ENCODE measurements around the gene CLSTN2. TPM values are rescaled to one million over a fixed set of nuclear protein-coding genes. Genes with fewer than 3 reads are reported as not detected.

The CLSTN2 gene
- polyA plus RNA-seq, 4 donors, result under 0.01 to 1.2 (median 0.84) TPM; not detected in 1

DNA sequence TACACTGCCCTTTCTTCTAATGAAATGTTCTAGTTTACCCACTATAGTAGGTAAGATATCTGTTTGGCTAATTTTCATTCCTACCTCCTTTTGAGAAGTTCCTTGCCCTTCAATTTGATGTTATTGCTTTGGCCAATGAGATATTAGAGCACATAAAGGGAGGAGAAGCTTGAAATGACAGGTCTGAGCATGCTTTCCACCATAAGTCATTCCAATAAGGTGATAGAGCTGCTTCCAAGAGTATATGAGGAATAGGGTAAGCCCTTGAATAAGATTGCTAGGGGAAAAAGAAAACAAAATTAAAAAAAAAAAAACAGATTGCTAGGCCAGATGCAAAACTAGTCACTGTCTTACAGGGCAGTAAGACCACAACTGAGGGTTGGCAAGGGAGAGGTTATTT is 664.0 kb downstream of the CLSTN2 start:
- no peaks in the 10 kb centered on the region for H3K27me3 ChIP-seq (ENCODE audit: control insufficient read depth in 3 of 3, insufficient read depth in 3 of 3, low read length in 3 of 3)
- DNase-seq, result no peak
- no peaks in the 10 kb centered on the region for H3K9me3 ChIP-seq (ENCODE audit: control insufficient read depth in 2 of 2, insufficient read depth in 1 of 2, low read depth in 1 of 2, low read length in 1 of 2)
- FAIRE-seq, result no peak
- no peaks in the 10 kb centered on the region for H3K4me1 ChIP-seq (ENCODE audit: control insufficient read depth in 3 of 3, insufficient read depth in 2 of 3, low read depth in 1 of 3, low read length in 2 of 3)
- H3K27ac ChIP-seq (ENCODE audit: low read depth in 1 of 3, low read length in 2 of 3), result no peak overlapping the region
- no peaks in the 10 kb centered on the region for H3K36me3 ChIP-seq (ENCODE audit: control insufficient read depth in 3 of 3, insufficient read depth in 2 of 3, low read depth in 1 of 3, low read length in 3 of 3)
- H3K4me3 ChIP-seq (ENCODE audit: low read depth in 1 of 3, low read length in 3 of 3), result no peak overlapping the region

DNA sequence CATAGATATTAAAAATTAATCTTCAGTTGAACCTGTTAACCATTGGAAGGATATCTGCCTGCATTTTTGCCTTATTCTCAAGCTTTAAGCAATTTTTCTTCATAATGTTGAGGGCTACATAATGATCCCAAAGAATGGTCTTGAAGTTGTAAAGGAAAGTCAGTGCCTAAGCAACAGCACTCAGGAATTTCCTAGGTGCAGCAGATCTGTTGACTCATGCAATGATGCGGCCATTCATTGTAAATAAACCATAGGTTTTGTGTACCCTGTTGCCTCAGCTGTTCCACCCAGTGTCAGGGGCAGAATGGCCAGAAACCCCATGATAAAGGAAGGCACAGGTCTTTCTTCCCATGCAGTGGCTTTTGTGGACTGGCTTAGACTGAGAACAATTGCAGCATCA is 664.5 kb downstream of the CLSTN2 start:
- no peaks in the 10 kb centered on the region for H3K9me3 ChIP-seq (ENCODE audit: control insufficient read depth in 2 of 2, insufficient read depth in 1 of 2, low read depth in 1 of 2, low read length in 1 of 2)
- no peak overlapping the region for H3K27ac ChIP-seq (ENCODE audit: low read depth in 1 of 3, low read length in 2 of 3)
- no peaks in the 10 kb centered on the region for H3K27me3 ChIP-seq (ENCODE audit: control insufficient read depth in 3 of 3, insufficient read depth in 3 of 3, low read length in 3 of 3)
- no peak for DNase-seq
- H3K4me1 ChIP-seq (ENCODE audit: control insufficient read depth in 3 of 3, insufficient read depth in 2 of 3, low read depth in 1 of 3, low read length in 2 of 3), result no peaks in the 10 kb centered on the region
- WGBS, 3 donors, result 45 to 61% (median 52%) methylated on average over 1 of the region's 1 CpG
- FAIRE-seq, result no peak
- no peak overlapping the region for H3K4me3 ChIP-seq (ENCODE audit: low read depth in 1 of 3, low read length in 3 of 3)
- H3K36me3 ChIP-seq (ENCODE audit: control insufficient read depth in 3 of 3, insufficient read depth in 2 of 3, low read depth in 1 of 3, low read length in 3 of 3), result no peaks in the 10 kb centered on the region

DNA sequence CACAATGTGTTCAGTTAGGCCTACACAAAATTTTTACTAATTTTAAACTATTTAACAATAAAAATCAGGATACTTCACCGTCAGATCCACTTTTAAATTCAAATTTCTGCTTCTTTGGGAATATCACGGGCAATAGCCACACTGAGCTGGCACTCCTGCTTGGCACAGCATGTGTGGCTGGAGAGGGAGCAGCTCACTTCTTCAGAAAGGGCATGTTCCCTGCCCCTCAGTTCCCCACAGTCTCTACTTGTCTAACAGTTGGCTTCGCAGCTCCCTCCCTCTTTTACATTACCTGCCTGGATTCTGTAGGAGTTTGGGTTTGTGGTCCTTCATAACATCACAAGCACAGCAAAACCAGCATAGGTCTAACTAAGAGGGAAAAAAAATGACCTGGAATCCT is 666.9 kb downstream of the CLSTN2 start:
- no peaks in the 10 kb centered on the region for H3K36me3 ChIP-seq (ENCODE audit: control insufficient read depth in 3 of 3, insufficient read depth in 2 of 3, low read depth in 1 of 3, low read length in 3 of 3)
- DNase-seq (no peak), FAIRE-seq (no peak)
- WGBS, 3 donors, result 82 to 87% (median 86%) methylated on average over 3 of the region's 3 CpGs
- no peak overlapping the region for H3K27ac ChIP-seq (ENCODE audit: low read depth in 1 of 3, low read length in 2 of 3)
- no peaks in the 10 kb centered on the region for H3K9me3 ChIP-seq (ENCODE audit: control insufficient read depth in 2 of 2, insufficient read depth in 1 of 2, low read depth in 1 of 2, low read length in 1 of 2)
- H3K27me3 ChIP-seq (ENCODE audit: control insufficient read depth in 3 of 3, insufficient read depth in 3 of 3, low read length in 3 of 3), result no peaks in the 10 kb centered on the region
- no peaks in the 10 kb centered on the region for H3K4me1 ChIP-seq (ENCODE audit: control insufficient read depth in 3 of 3, insufficient read depth in 2 of 3, low read depth in 1 of 3, low read length in 2 of 3)
- no peak overlapping the region for H3K4me3 ChIP-seq (ENCODE audit: low read depth in 1 of 3, low read length in 3 of 3)

DNA sequence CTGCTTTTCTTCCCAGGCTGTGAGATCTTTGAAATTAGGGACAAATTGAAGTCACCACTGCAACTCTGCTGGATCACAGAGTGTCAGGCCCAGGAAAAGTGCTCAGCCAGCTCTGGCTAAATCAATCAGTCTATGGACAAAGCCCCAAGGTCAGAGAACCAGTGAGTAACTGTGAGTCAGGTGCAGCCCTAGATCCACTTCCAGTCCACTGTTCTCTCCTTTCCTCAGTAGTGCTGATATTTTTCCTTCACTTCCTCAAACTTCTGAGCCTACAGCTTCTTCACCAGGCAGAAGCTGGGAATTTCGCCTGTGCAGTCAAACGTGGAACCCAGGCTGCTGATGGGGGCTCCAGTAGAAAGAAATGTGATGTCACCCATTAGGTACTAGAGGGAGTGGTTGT is 667.8 kb downstream of the CLSTN2 start:
- 58 to 72% (median 70%) methylated on average over 2 of the region's 2 CpGs for WGBS, 3 donors
- DNase-seq, result no peak
- no peaks in the 10 kb centered on the region for H3K4me1 ChIP-seq (ENCODE audit: control insufficient read depth in 3 of 3, insufficient read depth in 2 of 3, low read depth in 1 of 3, low read length in 2 of 3)
- FAIRE-seq, result no peak
- no peak overlapping the region for H3K27ac ChIP-seq (ENCODE audit: low read depth in 1 of 3, low read length in 2 of 3)
- no peaks in the 10 kb centered on the region for H3K27me3 ChIP-seq (ENCODE audit: control insufficient read depth in 3 of 3, insufficient read depth in 3 of 3, low read length in 3 of 3)
- no peaks in the 10 kb centered on the region for H3K9me3 ChIP-seq (ENCODE audit: control insufficient read depth in 2 of 2, insufficient read depth in 1 of 2, low read depth in 1 of 2, low read length in 1 of 2)
- H3K4me3 ChIP-seq (ENCODE audit: low read depth in 1 of 3, low read length in 3 of 3), result no peak overlapping the region
- no peaks in the 10 kb centered on the region for H3K36me3 ChIP-seq (ENCODE audit: control insufficient read depth in 3 of 3, insufficient read depth in 2 of 3, low read depth in 1 of 3, low read length in 3 of 3)

DNA sequence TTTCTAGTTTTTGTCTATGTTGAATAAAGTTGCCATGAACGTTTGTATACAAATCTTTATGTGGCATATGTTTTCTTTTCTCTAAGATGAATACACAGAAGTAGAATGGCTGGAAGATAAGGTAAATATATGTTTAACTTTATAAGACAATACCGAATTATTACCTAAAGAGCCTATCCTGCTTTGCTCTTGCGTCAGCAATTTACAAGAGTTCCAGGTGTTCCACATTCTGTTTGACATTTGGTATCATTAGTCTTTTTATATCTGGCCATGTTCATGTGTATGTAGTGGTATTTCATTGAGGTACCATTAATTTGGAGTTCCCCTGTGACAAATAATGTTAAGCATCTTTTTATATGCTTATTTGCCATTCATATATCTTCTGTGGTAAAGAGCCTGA is 668.8 kb downstream of the CLSTN2 start:
- DNase-seq (no peak), FAIRE-seq (no peak)
- Histone ChIP-seq H3K36me3 (ENCODE audit: control insufficient read depth in 3 of 3, insufficient read depth in 2 of 3, low read depth in 1 of 3, low read length in 3 of 3) (no peaks in the 10 kb centered on the region), H3K27ac (ENCODE audit: low read depth in 1 of 3, low read length in 2 of 3) (no peak overlapping the region), H3K9me3 (ENCODE audit: control insufficient read depth in 2 of 2, insufficient read depth in 1 of 2, low read depth in 1 of 2, low read length in 1 of 2) (no peaks in the 10 kb centered on the region), H3K4me1 (ENCODE audit: control insufficient read depth in 3 of 3, insufficient read depth in 2 of 3, low read depth in 1 of 3, low read length in 2 of 3) (no peaks in the 10 kb centered on the region), H3K4me3 (ENCODE audit: low read depth in 1 of 3, low read length in 3 of 3) (no peak overlapping the region), H3K27me3 (ENCODE audit: control insufficient read depth in 3 of 3, insufficient read depth in 3 of 3, low read length in 3 of 3) (no peaks in the 10 kb centered on the region)
- 74 to 88% (median 77%) methylated on average over 3 of the region's 3 CpGs for WGBS, 3 donors

DNA sequence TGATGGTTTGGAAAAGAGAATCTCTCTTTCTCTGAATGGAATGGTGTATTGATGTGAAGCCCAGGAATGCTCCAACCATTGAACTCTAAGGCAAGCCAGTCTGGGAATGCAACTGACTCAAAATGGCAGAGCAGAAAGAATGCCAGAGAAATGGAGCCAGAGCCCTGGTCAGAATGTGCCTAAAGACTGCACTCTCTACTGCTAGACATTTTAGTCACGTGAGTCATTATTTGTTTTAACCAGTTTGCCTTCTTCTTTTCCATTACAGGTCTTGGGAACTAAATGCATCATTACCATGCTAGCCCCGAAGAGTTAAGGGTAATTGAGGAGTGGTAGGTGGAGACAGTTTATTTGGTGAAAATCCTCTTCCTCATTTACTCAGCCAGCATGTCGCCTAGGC is 675.6 kb downstream of the CLSTN2 start:
- no peak for FAIRE-seq
- 53 to 73% (median 60%) methylated on average over 3 of the region's 3 CpGs for WGBS, 3 donors
- H3K36me3 ChIP-seq (ENCODE audit: control insufficient read depth in 3 of 3, insufficient read depth in 2 of 3, low read depth in 1 of 3, low read length in 3 of 3), result no peaks in the 10 kb centered on the region
- H3K4me3 ChIP-seq (ENCODE audit: low read depth in 1 of 3, low read length in 3 of 3), result no peak overlapping the region
- H3K4me1 ChIP-seq (ENCODE audit: control insufficient read depth in 3 of 3, insufficient read depth in 2 of 3, low read depth in 1 of 3, low read length in 2 of 3), result no peaks in the 10 kb centered on the region
- no peaks in the 10 kb centered on the region for H3K27me3 ChIP-seq (ENCODE audit: control insufficient read depth in 3 of 3, insufficient read depth in 3 of 3, low read length in 3 of 3)
- no peak for DNase-seq
- H3K9me3 ChIP-seq (ENCODE audit: control insufficient read depth in 2 of 2, insufficient read depth in 1 of 2, low read depth in 1 of 2, low read length in 1 of 2), result no peaks in the 10 kb centered on the region
- H3K27ac ChIP-seq (ENCODE audit: low read depth in 1 of 3, low read length in 2 of 3), result no peak overlapping the region

DNA sequence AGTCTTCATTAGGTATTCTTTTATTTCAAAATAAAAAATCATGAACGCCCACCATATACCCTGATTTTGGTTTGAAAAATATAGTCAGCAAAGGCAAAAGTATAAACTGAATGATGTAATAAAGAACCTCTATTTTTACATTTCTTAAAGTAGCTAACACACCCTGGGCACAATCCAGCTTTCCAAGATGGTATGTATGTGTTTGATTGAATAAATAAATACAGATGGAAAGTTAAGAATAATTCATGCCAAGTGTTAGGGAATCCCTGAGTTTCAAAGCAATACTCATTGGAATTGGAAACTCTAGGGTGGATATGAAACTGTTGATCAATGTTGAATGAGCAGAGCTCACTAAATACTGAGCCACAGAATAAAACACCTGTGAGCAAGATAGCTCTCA is 679.0 kb downstream of the CLSTN2 start:
- DNase-seq, result no peak
- 78 to 82% (median 80%) methylated on average over 1 of the region's 1 CpG for WGBS, 3 donors
- H3K27me3 ChIP-seq (ENCODE audit: control insufficient read depth in 3 of 3, insufficient read depth in 3 of 3, low read length in 3 of 3), result no peaks in the 10 kb centered on the region

DNA sequence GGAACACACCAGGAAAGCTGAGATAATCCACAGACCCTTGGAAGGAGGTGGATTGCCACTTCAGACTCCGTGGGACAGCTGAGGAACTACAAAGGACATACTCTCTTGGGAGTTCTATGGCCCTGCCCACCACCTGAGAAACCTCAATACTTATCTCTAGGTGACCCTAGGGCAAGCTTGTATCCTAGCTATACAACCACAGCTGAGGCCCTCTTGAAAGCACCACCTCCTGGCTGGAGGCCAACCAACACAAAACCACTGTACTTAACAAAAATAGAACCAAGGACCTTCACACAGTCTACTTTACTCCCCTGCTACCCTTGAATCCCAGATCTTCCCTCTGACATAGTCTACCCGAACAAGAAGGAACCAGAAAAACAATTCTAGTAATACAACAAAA is 682.1 kb downstream of the CLSTN2 start:
- Histone ChIP-seq H3K4me3 (ENCODE audit: low read depth in 1 of 3, low read length in 3 of 3) (no peak overlapping the region), H3K9me3 (ENCODE audit: control insufficient read depth in 2 of 2, insufficient read depth in 1 of 2, low read depth in 1 of 2, low read length in 1 of 2) (peaks cover 0 to 4% of the 10 kb centered on the region in 2 donors), H3K27me3 (ENCODE audit: control insufficient read depth in 3 of 3, insufficient read depth in 3 of 3, low read length in 3 of 3) (no peaks in the 10 kb centered on the region), H3K4me1 (ENCODE audit: control insufficient read depth in 3 of 3, insufficient read depth in 2 of 3, low read depth in 1 of 3, low read length in 2 of 3) (no peaks in the 10 kb centered on the region), H3K36me3 (ENCODE audit: control insufficient read depth in 3 of 3, insufficient read depth in 2 of 3, low read depth in 1 of 3, low read length in 3 of 3) (no peaks in the 10 kb centered on the region), H3K27ac (ENCODE audit: low read depth in 1 of 3, low read length in 2 of 3) (no peak overlapping the region)
- DNase-seq (no peak), FAIRE-seq (no peak)
- 56 to 68% (median 68%) methylated on average over 2 of the region's 2 CpGs for WGBS, 3 donors

More for the DNA sequence above, 679.0 kb downstream of the CLSTN2 start:
- Histone ChIP-seq H3K4me1 (ENCODE audit: control insufficient read depth in 3 of 3, insufficient read depth in 2 of 3, low read depth in 1 of 3, low read length in 2 of 3) (no peaks in the 10 kb centered on the region), H3K27ac (ENCODE audit: low read depth in 1 of 3, low read length in 2 of 3) (no peak overlapping the region), H3K9me3 (ENCODE audit: control insufficient read depth in 2 of 2, insufficient read depth in 1 of 2, low read depth in 1 of 2, low read length in 1 of 2) (peaks cover 0 to 4% of the 10 kb centered on the region in 2 donors), H3K4me3 (ENCODE audit: low read depth in 1 of 3, low read length in 3 of 3) (no peak overlapping the region), H3K36me3 (ENCODE audit: control insufficient read depth in 3 of 3, insufficient read depth in 2 of 3, low read depth in 1 of 3, low read length in 3 of 3) (no peaks in the 10 kb centered on the region)
- FAIRE-seq, result no peak

DNA sequence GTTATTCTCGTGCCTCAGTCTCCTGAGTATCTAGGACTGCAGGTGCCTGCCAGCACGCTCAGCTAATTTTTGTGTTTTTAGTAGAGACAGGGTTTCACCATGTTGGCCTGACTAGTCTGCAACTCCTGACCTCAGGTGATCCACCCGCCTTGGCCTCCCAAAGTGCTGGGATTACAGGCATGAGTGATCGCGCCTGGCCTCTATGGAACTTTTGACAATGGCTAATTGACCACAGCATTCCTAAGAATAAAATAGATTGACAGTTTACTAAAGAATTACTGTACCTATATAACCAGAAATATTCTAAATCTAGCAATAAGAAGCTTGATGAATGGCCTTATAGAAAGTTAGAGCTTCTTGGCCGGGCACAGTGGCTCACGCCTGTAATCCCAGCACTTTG is 691.9 kb downstream of the CLSTN2 start:
- Histone ChIP-seq H3K4me3 (ENCODE audit: low read depth in 1 of 3, low read length in 3 of 3) (no peak overlapping the region), H3K27ac (ENCODE audit: low read depth in 1 of 3, low read length in 2 of 3) (no peak overlapping the region), H3K36me3 (ENCODE audit: control insufficient read depth in 3 of 3, insufficient read depth in 2 of 3, low read depth in 1 of 3, low read length in 3 of 3) (no peaks in the 10 kb centered on the region), H3K4me1 (ENCODE audit: control insufficient read depth in 3 of 3, insufficient read depth in 2 of 3, low read depth in 1 of 3, low read length in 2 of 3) (no peaks in the 10 kb centered on the region), H3K27me3 (ENCODE audit: control insufficient read depth in 3 of 3, insufficient read depth in 3 of 3, low read length in 3 of 3) (no peaks in the 10 kb centered on the region), H3K9me3 (ENCODE audit: control insufficient read depth in 2 of 2, insufficient read depth in 1 of 2, low read depth in 1 of 2, low read length in 1 of 2) (no peaks in the 10 kb centered on the region)
- FAIRE-seq, result no peak
- no peak for DNase-seq
- WGBS, 3 donors, result 86 to 93% (median 91%) methylated on average over 7 of the region's 7 CpGs
